HCT116 (cell line): Measurements from ENCODE around the gene KIAA1614. TPM values are rescaled to one million over a fixed set of nuclear protein-coding genes. Genes with fewer than 3 reads are reported as not detected.

ENCODE experiments used
- ATAC-seq: fragments of 200-7000 bp; cut with Tn5 transposase; 2 replicates; pipeline ENCODE4 v1.9.1; 2020; ENCODE audit warnings: mild to moderate bottlenecking, moderate library complexity
- BruUV-seq: library from RNA; stranded (reverse); fragments of 400-500 nt; replicated peaks from 2 replicates; lab custom pipeline; 2021; lab: Mats Ljungman, UMichigan
- CTCF ChIA-PET: fragments of 300-600 bp; sonication (Branson Sonifier 250); formaldehyde crosslinking; loops from one replicate; lab custom pipeline; 2021; ENCODE audit warnings: antibody characterized with exemption; lab: Charles Lee
- POLR2A ChIA-PET: fragments of 300-600, 350-600 bp; sonication (Branson Sonifier 250); formaldehyde crosslinking; loops from one replicate; lab custom pipeline; 2021; ENCODE audit warnings: antibody characterized with exemption; lab: Charles Lee
- RAD21 ChIA-PET, 2 experiments: fragments of 300-600 bp; sonication (Branson Sonifier 250); formaldehyde crosslinking; loops; one replicate each; lab custom pipeline; 2023; ENCODE audit warnings: low total read pairs in 2 of 2; ENCODE audit not compliant: uncharacterized antibody in 2 of 2, unreplicated experiment in 2 of 2, low non-redundant PET in 1 of 2; lab: Charles Lee
- DNase-seq: peaks from one replicate; pipeline ENCODE4 v3.0.0-alpha.2; 2010; ENCODE audit warnings: low read depth, low spot score
- H2AFZ ChIP-seq: fragments of 200-600 bp; shearing (Covaris generic), sonication (generic); 2 replicates; pipeline ENCODE4 v1.6.1; 2017; ENCODE audit warnings: low read depth, mixed run types, mixed read lengths, antibody characterized with exemption, low read length; ENCODE audit not compliant: poor library complexity, severe bottlenecking
- H3K27ac ChIP-seq: 2 replicates; pipeline ENCODE4 v1.5.1; 2012; ENCODE audit warnings: low read depth, low read length
- H3K27me3 ChIP-seq: fragments of 200-600 bp; sonication (generic); 2 replicates; pipeline ENCODE4 v1.6.1; 2016; ENCODE audit warnings: mixed run types, low read length, mixed read lengths; ENCODE audit not compliant: insufficient read depth
- H3K36me3 ChIP-seq, 2 experiments: fragments of 200-500 bp in 1 of 2; fragments of 200-600 bp in 1 of 2; sonication (Bioruptor generic) in 1 of 2; sonication (generic) in 1 of 2; 2 replicates each; pipeline versions ENCODE4 v1.5.1 to v1.6.1; 2014 to 2016; ENCODE audit warnings: low read length in 2 of 2, inconsistent platforms in 1 of 2, mixed read lengths in 1 of 2, mixed run types in 1 of 2; ENCODE audit not compliant: insufficient read depth in 2 of 2, control insufficient read depth in 1 of 2
- H3K4me1 ChIP-seq, 2 experiments: fragments of 200-600 bp in 1 of 2; sonication (generic) in 1 of 2; 2 replicates each; pipeline versions ENCODE4 v1.5.1 to v1.6.1; 2012 to 2017; ENCODE audit warnings: low read length in 2 of 2, inconsistent platforms in 1 of 2, mild to moderate bottlenecking in 1 of 2, mixed read lengths in 1 of 2, mixed run types in 1 of 2, moderate library complexity in 1 of 2; ENCODE audit not compliant: insufficient read depth in 2 of 2, control insufficient read depth in 1 of 2
- H3K4me2 ChIP-seq: fragments of 200-600 bp; sonication (generic); 2 replicates; pipeline ENCODE4 v1.6.1; 2017; ENCODE audit warnings: mixed run types, low read length, mixed read lengths
- H3K4me3 ChIP-seq, 2 experiments: fragments of 200-600 bp in 1 of 2; sonication (generic) in 1 of 2; replicated peaks in 1 of 2; 2 replicates each; pipeline ENCODE4 v1.5.1; 2011 to 2016; ENCODE audit warnings: low read length in 2 of 2, control low read depth in 1 of 2, low read depth in 1 of 2, mild to moderate bottlenecking in 1 of 2, mixed read lengths in 1 of 2, mixed run types in 1 of 2
- H3K79me2 ChIP-seq: fragments of 200-600 bp; sonication (generic); 2 replicates; pipeline ENCODE4 v1.6.1; 2017; ENCODE audit warnings: mild to moderate bottlenecking, mixed run types, low read length, moderate library complexity, mixed read lengths; ENCODE audit not compliant: insufficient read depth
- H3K9ac ChIP-seq: fragments of 200-600 bp; sonication (generic); 2 replicates; pipeline ENCODE4 v1.6.1; 2016; ENCODE audit warnings: low read length, mixed read lengths
- H3K9me2 ChIP-seq: fragments of 200-600 bp; sonication (generic), shearing (Covaris generic); 2 replicates; pipeline ENCODE4 v1.6.1; 2017; ENCODE audit warnings: mixed run types, mild to moderate bottlenecking, moderate library complexity; ENCODE audit not compliant: insufficient read depth
- H3K9me3 ChIP-seq, 2 experiments: fragments of 200-500 bp in 1 of 2; fragments of 200-600 bp in 1 of 2; sonication (Bioruptor generic) in 1 of 2; sonication (generic) in 1 of 2; 2 replicates each; pipeline ENCODE4 v1.6.1; 2014 to 2017; ENCODE audit warnings: low read length in 2 of 2, mixed read lengths in 2 of 2, inconsistent platforms in 1 of 2, low read depth in 1 of 2, mild to moderate bottlenecking in 1 of 2, mixed run types in 1 of 2, moderate library complexity in 1 of 2; ENCODE audit not compliant: control insufficient read depth in 1 of 2, insufficient read depth in 1 of 2
- H4K20me1 ChIP-seq: fragments of 200-600 bp; sonication (generic), shearing (Covaris generic); 2 replicates; pipeline ENCODE4 v1.6.1; 2017; ENCODE audit warnings: mixed run types, mild to moderate bottlenecking, moderate library complexity; ENCODE audit not compliant: insufficient read depth
- CBX3 ChIP-seq: IDR thresholded peaks from 2 replicates; pipeline ENCODE4 v1.6.1; 2012; ENCODE audit warnings: low read depth
- EGR1 ChIP-seq: IDR thresholded peaks from 2 replicates; pipeline ENCODE4 v1.6.1; 2012; ENCODE audit warnings: low read depth
- ELF1 ChIP-seq: IDR thresholded peaks from 2 replicates; pipeline ENCODE4 v1.6.1; 2012; ENCODE audit warnings: low read depth, borderline replicate concordance
- EZH2phosphoT487 ChIP-seq: fragments of 200-600 bp; IDR thresholded peaks from 2 replicates; pipeline ENCODE4 v1.6.1; 2018; ENCODE audit warnings: antibody characterized with exemption, borderline replicate concordance
- FOSL1 ChIP-seq: IDR thresholded peaks from 2 replicates; pipeline ENCODE4 v1.6.1; 2012; ENCODE audit warnings: low read depth
- JUND ChIP-seq: IDR thresholded peaks from 2 replicates; pipeline ENCODE4 v1.6.1; 2012
- POLR2A ChIP-seq: IDR thresholded peaks from 2 replicates; pipeline ENCODE4 v1.7.0; 2011; ENCODE audit warnings: borderline replicate concordance; ENCODE audit not compliant: insufficient read depth, insufficient read length; ENCODE audit errors: extremely low read depth
- RAD21 ChIP-seq: IDR thresholded peaks from 2 replicates; pipeline ENCODE4 v1.6.1; 2012; ENCODE audit warnings: low read depth, mild to moderate bottlenecking
- SP1 ChIP-seq: IDR thresholded peaks from 2 replicates; pipeline ENCODE4 v1.6.1; 2012; ENCODE audit warnings: low read depth
- SRF ChIP-seq: IDR thresholded peaks from 2 replicates; pipeline ENCODE4 v1.6.1; 2012; ENCODE audit warnings: low read depth
- TCF7L2 ChIP-seq: IDR thresholded peaks from 2 replicates; pipeline ENCODE4 v1.7.0; 2011; ENCODE audit warnings: borderline replicate concordance, inconsistent platforms; ENCODE audit not compliant: insufficient read depth, insufficient read length; ENCODE audit errors: extremely low read depth
- YY1 ChIP-seq: IDR thresholded peaks from 2 replicates; pipeline ENCODE4 v1.6.1; 2011; ENCODE audit warnings: low read length, low read depth, moderate library complexity, mild to moderate bottlenecking; ENCODE audit not compliant: insufficient replicate concordance; ENCODE audit errors: extremely low read depth
- ZFX ChIP-seq: fragments of 450-650 bp; IDR thresholded peaks from 2 replicates; pipeline ENCODE4 v1.6.1; 2017
- ZNF274 ChIP-seq: fragments of 200-500 bp; sonication (Bioruptor generic); IDR thresholded peaks from 2 replicates; pipeline ENCODE4 v1.6.1; 2014; ENCODE audit warnings: mild to moderate bottlenecking, low read depth, low read length, inconsistent platforms
- intact Hi-C: fragments of 100-400 bp; cut with micrococcal nuclease; formaldehyde crosslinking; loops from 2 replicates; pipeline ENCODE4 v1.10.0; 2022
- total RNA-seq: library from RNA; stranded (reverse); gene quantifications from one replicate; pipeline ENCODE4 v1.2.1, GENCODE V29; 2021; ENCODE audit not compliant: unreplicated experiment
- TF ChIP-seq, protein P1 (sequence below): IDR thresholded peaks from 2 replicates; pipeline ENCODE4 v1.6.1; 2012
- TF ChIP-seq, protein P2 (sequence below), 3 experiments: fragments of 200-600 bp in 1 of 3; sonication (generic) in 1 of 3; IDR thresholded peaks in 2 of 3; conservative IDR thresholded peaks in 1 of 3; 2 replicates each; pipeline ENCODE4 v1.5.1; 2012 to 2017; ENCODE audit warnings: low read depth in 2 of 3, low read length in 2 of 3, antibody characterized with exemption in 1 of 3, borderline replicate concordance in 1 of 3, control low read depth in 1 of 3, mild to moderate bottlenecking in 1 of 3, mixed read lengths in 1 of 3, mixed run types in 1 of 3, moderate library complexity in 1 of 3; ENCODE audit not compliant: insufficient read depth in 1 of 3
- TF ChIP-seq, protein P3 (sequence below): IDR thresholded peaks from 2 replicates; pipeline ENCODE4 v1.6.1; 2012; ENCODE audit warnings: low read depth

The KIAA1614 gene
- total RNA-seq, 1 experiment from 2014 or later: 0.25 TPM

DNA sequence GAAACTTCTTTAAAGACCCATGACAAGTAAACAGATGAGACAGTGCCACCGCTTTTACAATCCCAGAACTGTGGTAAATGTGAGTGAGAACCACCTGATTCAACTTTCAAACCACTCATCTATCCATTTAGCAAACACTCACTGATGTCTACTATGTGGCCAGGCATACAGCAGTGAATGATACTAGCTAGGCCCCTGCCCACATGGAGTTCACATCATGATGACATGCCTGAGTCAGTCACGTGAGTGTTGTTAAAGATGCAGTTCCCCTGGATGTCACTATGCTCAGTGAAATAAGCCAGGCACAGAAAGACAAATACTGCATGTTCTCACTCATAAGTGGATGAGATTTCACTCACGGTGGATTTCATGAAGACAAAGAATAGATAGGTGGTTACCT is 81.6 kb downstream of the KIAA1614 start:
- TF ChIP-seq JUND (no peak), YY1 (no peak), ELF1 (no peak), SRF (no peak), TCF7L2 (no peak), FOSL1 (no peak), RAD21 (no peak), ZNF274 (no peak), EZH2phosphoT487 (no peak), CBX3 (no peak), POLR2A (no peak), EGR1 (no peak), SP1 (no peak), ZFX (no peak)
- TF ChIP-seq, protein P1, sequence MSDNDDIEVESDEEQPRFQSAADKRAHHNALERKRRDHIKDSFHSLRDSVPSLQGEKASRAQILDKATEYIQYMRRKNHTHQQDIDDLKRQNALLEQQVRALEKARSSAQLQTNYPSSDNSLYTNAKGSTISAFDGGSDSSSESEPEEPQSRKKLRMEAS: no peak
- TF ChIP-seq, protein P2, sequence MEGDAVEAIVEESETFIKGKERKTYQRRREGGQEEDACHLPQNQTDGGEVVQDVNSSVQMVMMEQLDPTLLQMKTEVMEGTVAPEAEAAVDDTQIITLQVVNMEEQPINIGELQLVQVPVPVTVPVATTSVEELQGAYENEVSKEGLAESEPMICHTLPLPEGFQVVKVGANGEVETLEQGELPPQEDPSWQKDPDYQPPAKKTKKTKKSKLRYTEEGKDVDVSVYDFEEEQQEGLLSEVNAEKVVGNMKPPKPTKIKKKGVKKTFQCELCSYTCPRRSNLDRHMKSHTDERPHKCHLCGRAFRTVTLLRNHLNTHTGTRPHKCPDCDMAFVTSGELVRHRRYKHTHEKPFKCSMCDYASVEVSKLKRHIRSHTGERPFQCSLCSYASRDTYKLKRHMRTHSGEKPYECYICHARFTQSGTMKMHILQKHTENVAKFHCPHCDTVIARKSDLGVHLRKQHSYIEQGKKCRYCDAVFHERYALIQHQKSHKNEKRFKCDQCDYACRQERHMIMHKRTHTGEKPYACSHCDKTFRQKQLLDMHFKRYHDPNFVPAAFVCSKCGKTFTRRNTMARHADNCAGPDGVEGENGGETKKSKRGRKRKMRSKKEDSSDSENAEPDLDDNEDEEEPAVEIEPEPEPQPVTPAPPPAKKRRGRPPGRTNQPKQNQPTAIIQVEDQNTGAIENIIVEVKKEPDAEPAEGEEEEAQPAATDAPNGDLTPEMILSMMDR (IDR thresholded peaks at IDR 0.05 in 2 of 3, conservative IDR thresholded peaks at IDR 0.05 in 1 of 3; ENCODE audit: borderline replicate concordance in 1 of 3, insufficient read depth in 1 of 3, low read depth in 2 of 3, low read length in 2 of 3): no peak
- TF ChIP-seq, protein P3, sequence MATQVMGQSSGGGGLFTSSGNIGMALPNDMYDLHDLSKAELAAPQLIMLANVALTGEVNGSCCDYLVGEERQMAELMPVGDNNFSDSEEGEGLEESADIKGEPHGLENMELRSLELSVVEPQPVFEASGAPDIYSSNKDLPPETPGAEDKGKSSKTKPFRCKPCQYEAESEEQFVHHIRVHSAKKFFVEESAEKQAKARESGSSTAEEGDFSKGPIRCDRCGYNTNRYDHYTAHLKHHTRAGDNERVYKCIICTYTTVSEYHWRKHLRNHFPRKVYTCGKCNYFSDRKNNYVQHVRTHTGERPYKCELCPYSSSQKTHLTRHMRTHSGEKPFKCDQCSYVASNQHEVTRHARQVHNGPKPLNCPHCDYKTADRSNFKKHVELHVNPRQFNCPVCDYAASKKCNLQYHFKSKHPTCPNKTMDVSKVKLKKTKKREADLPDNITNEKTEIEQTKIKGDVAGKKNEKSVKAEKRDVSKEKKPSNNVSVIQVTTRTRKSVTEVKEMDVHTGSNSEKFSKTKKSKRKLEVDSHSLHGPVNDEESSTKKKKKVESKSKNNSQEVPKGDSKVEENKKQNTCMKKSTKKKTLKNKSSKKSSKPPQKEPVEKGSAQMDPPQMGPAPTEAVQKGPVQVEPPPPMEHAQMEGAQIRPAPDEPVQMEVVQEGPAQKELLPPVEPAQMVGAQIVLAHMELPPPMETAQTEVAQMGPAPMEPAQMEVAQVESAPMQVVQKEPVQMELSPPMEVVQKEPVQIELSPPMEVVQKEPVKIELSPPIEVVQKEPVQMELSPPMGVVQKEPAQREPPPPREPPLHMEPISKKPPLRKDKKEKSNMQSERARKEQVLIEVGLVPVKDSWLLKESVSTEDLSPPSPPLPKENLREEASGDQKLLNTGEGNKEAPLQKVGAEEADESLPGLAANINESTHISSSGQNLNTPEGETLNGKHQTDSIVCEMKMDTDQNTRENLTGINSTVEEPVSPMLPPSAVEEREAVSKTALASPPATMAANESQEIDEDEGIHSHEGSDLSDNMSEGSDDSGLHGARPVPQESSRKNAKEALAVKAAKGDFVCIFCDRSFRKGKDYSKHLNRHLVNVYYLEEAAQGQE: no peak
- Histone ChIP-seq H3K4me1 (no peaks in the 10 kb centered on the region), H3K27me3 (no peaks in the 10 kb centered on the region), H3K36me3 (peaks cover 4 to 30% of the 10 kb centered on the region in 2 experiments; a peak in 3 of 4 replicates), H3K27ac (no peak overlapping the region), H3K9ac (no peak overlapping the region), H3K9me2 (no peaks in the 10 kb centered on the region), H3K79me2 (peaks cover 8% of the 10 kb centered on the region; the same call in 1 of the 2 replicates), H4K20me1 (0 out of 2 replicates have a peak, but pooled peaks cover 4% of the 10 kb centered on the region), H3K9me3 (no peaks in the 10 kb centered on the region), H3K4me3 (no peak overlapping the region), H3K4me2 (no peak overlapping the region), H2AFZ (no peak overlapping the region)
- RAD21 ChIA-PET: no interaction called here
- POLR2A ChIA-PET: no interaction called here
- intact Hi-C loops: no loop called here
- ATAC-seq (no peak), DNase-seq (no peak)
- no TSS peak for BruUV-seq
- CTCF ChIA-PET: no interaction called here
